Measurements from ENCODE around the gene CHRDL2. TPM values are rescaled to one million over a fixed set of nuclear protein-coding genes. Genes with fewer than 3 reads are reported as not detected.

CHRDL2 gene
- total RNA-seq, 1 experiment from 2014 or later, result 7.7 TPM

GRCh38 chr11:74648894-74649293 lies 82.3 kb downstream of the CHRDL2 start:
- H3K4me3 ChIP-seq (ENCODE audit: low read depth, low read length, poor library complexity, severe bottlenecking), result no peak overlapping the region
- H3K27me3 ChIP-seq (replicated peaks; ENCODE audit: insufficient read depth, low read depth, low read length, poor library complexity), result no peaks in the 10 kb centered on the region
- TF ChIP-seq EZH2 (IDR thresholded peaks at IDR 0.05; ENCODE audit: borderline replicate concordance, low read depth, low read length, poor library complexity, severe bottlenecking) (no peak), CTCF (conservative IDR thresholded peaks at IDR 0.05; ENCODE audit: low read depth, low read length) (no peak)
- CTCF ChIA-PET, result no interaction called here
- H3K9me3 ChIP-seq (ENCODE audit: low read depth, low read length, poor library complexity, severe bottlenecking), result no peaks in the 10 kb centered on the region
- no peak overlapping the region for H3K27ac ChIP-seq (ENCODE audit: low read depth, low read length, poor library complexity, severe bottlenecking)
- H3K36me3 ChIP-seq (ENCODE audit: insufficient read depth, low read length, poor library complexity, severe bottlenecking), result peaks cover 36% of the 10 kb centered on the region
- intact Hi-C loops (cut with micrococcal nuclease; ENCODE audit: unreplicated experiment), result no loop called here
- BruUV-seq (replicated peaks), result no TSS peak
- POLR2A ChIA-PET (ENCODE audit: low non-redundant PET), result no interaction called here
- DNase-seq (ENCODE audit: low spot score), result no peak
- H3K4me1 ChIP-seq (ENCODE audit: insufficient read depth, low read length, poor library complexity, severe bottlenecking), result no peaks in the 10 kb centered on the region

- ChIA-PET POLR2A (ENCODE audit: low non-redundant PET) (no interaction called here), CTCF (no interaction called here)
- intact Hi-C loops (cut with micrococcal nuclease; ENCODE audit: unreplicated experiment), result no loop called here
- H3K4me1 ChIP-seq (ENCODE audit: insufficient read depth, low read length, poor library complexity, severe bottlenecking), result no peaks in the 10 kb centered on the region
- no peak for DNase-seq (ENCODE audit: low spot score)
- H3K9me3 ChIP-seq (ENCODE audit: low read depth, low read length, poor library complexity, severe bottlenecking), result no peaks in the 10 kb centered on the region
- H3K27me3 ChIP-seq (replicated peaks; ENCODE audit: insufficient read depth, low read depth, low read length, poor library complexity), result no peaks in the 10 kb centered on the region
- peaks cover 31% of the 10 kb centered on the region for H3K36me3 ChIP-seq (ENCODE audit: insufficient read depth, low read length, poor library complexity, severe bottlenecking)
- no TSS peak for BruUV-seq (replicated peaks)
- TF ChIP-seq EZH2 (IDR thresholded peaks at IDR 0.05; ENCODE audit: borderline replicate concordance, low read depth, low read length, poor library complexity, severe bottlenecking) (no peak), CTCF (conservative IDR thresholded peaks at IDR 0.05; ENCODE audit: low read depth, low read length) (no peak)
- no peak overlapping the region for H3K27ac ChIP-seq (ENCODE audit: low read depth, low read length, poor library complexity, severe bottlenecking)
- H3K4me3 ChIP-seq (ENCODE audit: low read depth, low read length, poor library complexity, severe bottlenecking), result no peak overlapping the region
Observed at GRCh38 chr11:74647831-74648230, 83.4 kb downstream of the CHRDL2 start.

GRCh38 chr11:74647404-74647803 lies 83.8 kb downstream of the CHRDL2 start:
- ChIA-PET POLR2A (ENCODE audit: low non-redundant PET) (no interaction called here), CTCF (no interaction called here)
- intact Hi-C loops (cut with micrococcal nuclease; ENCODE audit: unreplicated experiment), result no loop called here
- no peak for DNase-seq (ENCODE audit: low spot score)
- Histone ChIP-seq H3K4me1 (ENCODE audit: insufficient read depth, low read length, poor library complexity, severe bottlenecking) (no peaks in the 10 kb centered on the region), H3K9me3 (ENCODE audit: low read depth, low read length, poor library complexity, severe bottlenecking) (no peaks in the 10 kb centered on the region), H3K27ac (ENCODE audit: low read depth, low read length, poor library complexity, severe bottlenecking) (no peak overlapping the region), H3K36me3 (ENCODE audit: insufficient read depth, low read length, poor library complexity, severe bottlenecking) (peaks cover 31% of the 10 kb centered on the region), H3K4me3 (ENCODE audit: low read depth, low read length, poor library complexity, severe bottlenecking) (no peak overlapping the region), H3K27me3 (replicated peaks; ENCODE audit: insufficient read depth, low read depth, low read length, poor library complexity) (no peaks in the 10 kb centered on the region)
- no peak for TF ChIP-seq EZH2 (IDR thresholded peaks at IDR 0.05; ENCODE audit: borderline replicate concordance, low read depth, low read length, poor library complexity, severe bottlenecking)
- no peak for TF ChIP-seq CTCF (conservative IDR thresholded peaks at IDR 0.05; ENCODE audit: low read depth, low read length)
- no TSS peak for BruUV-seq (replicated peaks)

All from A673 (cell line).